Caco-2 (cell line): ENCODE data around the gene CAMKMT. TPM values are rescaled to one million over a fixed set of nuclear protein-coding genes. Genes with fewer than 3 reads are reported as not detected.

Experiments
- BruUV-seq: library from RNA; stranded (reverse); fragments of 400-500 nt; replicated peaks from 2 replicates; lab custom pipeline; 2021; lab: Mats Ljungman, UMichigan
- CTCF ChIA-PET: fragments of 300-600 bp; sonication (Branson Sonifier 250); formaldehyde crosslinking; loops from one replicate; lab custom pipeline; 2022; ENCODE audit warnings: antibody characterized with exemption; lab: Charles Lee
- POLR2A ChIA-PET: fragments of 300-600 bp; sonication (Branson Sonifier 250); formaldehyde crosslinking; loops from one replicate; lab custom pipeline; 2022; ENCODE audit warnings: antibody characterized with exemption; lab: Charles Lee
- DNase-seq, 2 experiments: peaks; one replicate each; pipeline versions ENCODE4 v3.0.0 to v3.0.0-alpha.2; 2020 to 2022
- H3K27me3 ChIP-seq: replicated peaks from 2 replicates; pipeline ENCODE4 v1.6.0; 2011; ENCODE audit warnings: low read length; ENCODE audit not compliant: control insufficient read depth, insufficient read depth
- H3K36me3 ChIP-seq: 2 replicates; pipeline ENCODE4 v1.5.1; 2011; ENCODE audit warnings: low read length; ENCODE audit not compliant: control insufficient read depth, insufficient read depth
- H3K4me1 ChIP-seq: fragments of 250-450 bp; sonication (Bioruptor Pico); 2 replicates; pipeline ENCODE4 v1.5.1; 2020; ENCODE audit warnings: mild to moderate bottlenecking
- H3K4me3 ChIP-seq: 2 replicates; pipeline ENCODE4 v1.5.1; 2011; ENCODE audit warnings: low read depth, mild to moderate bottlenecking, control low read depth, low read length
- H3K9me3 ChIP-seq: fragments of 250-450 bp; sonication (Bioruptor Pico); 2 replicates; pipeline ENCODE4 v1.5.1; 2020; ENCODE audit warnings: mild to moderate bottlenecking, moderate library complexity
- H3K27ac Mint-ChIP-seq: one replicate; pipeline ENCODE4 v1.8.0; 2022; ENCODE audit warnings: mixed read lengths; ENCODE audit not compliant: unreplicated experiment
- H3K27me3 Mint-ChIP-seq: one replicate; pipeline ENCODE4 v1.8.0; 2022; ENCODE audit warnings: mixed read lengths; ENCODE audit not compliant: insufficient read depth, unreplicated experiment
- H3K36me3 Mint-ChIP-seq: one replicate; pipeline ENCODE4 v1.8.0; 2022; ENCODE audit warnings: mild to moderate bottlenecking, mixed read lengths; ENCODE audit not compliant: insufficient read depth, unreplicated experiment
- H3K4me1 Mint-ChIP-seq: one replicate; pipeline ENCODE4 v1.8.0; 2022; ENCODE audit warnings: low read depth, mixed read lengths; ENCODE audit not compliant: unreplicated experiment
- H3K4me3 Mint-ChIP-seq: one replicate; pipeline ENCODE4 v1.8.0; 2022; ENCODE audit warnings: mild to moderate bottlenecking, moderate library complexity, mixed read lengths; ENCODE audit not compliant: unreplicated experiment
- H3K9me3 Mint-ChIP-seq: one replicate; pipeline ENCODE4 v1.8.0; 2022; ENCODE audit warnings: mixed read lengths; ENCODE audit not compliant: unreplicated experiment
- CTCF ChIP-seq, 2 experiments: fragments of 200-600 bp in 1 of 2; IDR thresholded peaks; 1 replicate in 1 of 2; 2 replicates in 1 of 2; pipeline versions ENCODE4 v1.5.1 to v1.8.0; 2011 to 2022; ENCODE audit warnings: antibody characterized with exemption in 1 of 2, control low read depth in 1 of 2, inconsistent platforms in 1 of 2, low read depth in 1 of 2, low read length in 1 of 2, mild to moderate bottlenecking in 1 of 2, moderate library complexity in 1 of 2; ENCODE audit not compliant: insufficient read depth in 1 of 2, severe bottlenecking in 1 of 2, unreplicated experiment in 1 of 2
- intact Hi-C: fragments of 100-400 bp; cut with micrococcal nuclease; formaldehyde crosslinking; loops from one replicate; pipeline ENCODE4 v1.10.0; 2022; ENCODE audit not compliant: unreplicated experiment
- total RNA-seq: library from RNA; stranded (reverse); gene quantifications from 2 replicates; pipeline ENCODE4 v1.2.3, GENCODE V29; 2022

Gene CAMKMT
- total RNA-seq, 1 experiment from 2014 or later: 25.2 TPM

- no peak for DNase-seq
- no peak for TF ChIP-seq CTCF (IDR thresholded peaks at IDR 0.05; ENCODE audit: insufficient read depth in 1 of 2, low read depth in 1 of 2, low read length in 1 of 2, severe bottlenecking in 1 of 2, unreplicated experiment in 1 of 2)
- H3K36me3 ChIP-seq: no peaks in the 10 kb centered on the region
- H3K27ac Mint-ChIP-seq: no peak overlapping the region
- no peaks in the 10 kb centered on the region for H3K9me3 ChIP-seq
- ChIA-PET POLR2A (no interaction called here), CTCF (no interaction called here)
- H3K4me3 Mint-ChIP-seq: no peak overlapping the region
- intact Hi-C loops: no loop called here
- no peaks in the 10 kb centered on the region for H3K9me3 Mint-ChIP-seq
- H3K4me1 Mint-ChIP-seq: no peaks in the 10 kb centered on the region
- BruUV-seq: no TSS peak
- peaks cover 3% of the 10 kb centered on the region for H3K27me3 Mint-ChIP-seq
- no peaks in the 10 kb centered on the region for H3K4me1 ChIP-seq
- H3K4me3 ChIP-seq: no peak overlapping the region
- no peaks in the 10 kb centered on the region for H3K36me3 Mint-ChIP-seq
- H3K27me3 ChIP-seq: no peaks in the 10 kb centered on the region
Measured at GRCh38 chr2:44798139-44798659, 436.5 kb downstream of the CAMKMT start.

GRCh38 chr2:44799105-44799504 is 437.4 kb downstream of the CAMKMT start:
- Histone ChIP-seq H3K4me3 (no peak overlapping the region), H3K9me3 (no peaks in the 10 kb centered on the region), H3K4me1 (no peaks in the 10 kb centered on the region), H3K36me3 (no peaks in the 10 kb centered on the region), H3K27me3 (no peaks in the 10 kb centered on the region)
- ChIA-PET CTCF (no interaction called here), POLR2A (no interaction called here)
- BruUV-seq: no TSS peak
- Mint-ChIP-seq H3K36me3 (no peaks in the 10 kb centered on the region), H3K9me3 (no peaks in the 10 kb centered on the region), H3K27me3 (peaks cover 3% of the 10 kb centered on the region), H3K4me1 (no peaks in the 10 kb centered on the region), H3K4me3 (no peak overlapping the region), H3K27ac (no peak overlapping the region)
- TF ChIP-seq CTCF (IDR thresholded peaks at IDR 0.05; ENCODE audit: insufficient read depth in 1 of 2, low read depth in 1 of 2, low read length in 1 of 2, severe bottlenecking in 1 of 2, unreplicated experiment in 1 of 2): no peak
- no peak for DNase-seq
- intact Hi-C loops: no loop called here

GRCh38 chr2:44799754-44800153 is 438.0 kb downstream of the CAMKMT start:
- peaks cover 3% of the 10 kb centered on the region for H3K27me3 Mint-ChIP-seq

More at GRCh38 chr2:44799754-44800153, 438.0 kb downstream of the CAMKMT start:
- CTCF ChIA-PET: no interaction called here
- no peak for DNase-seq
- H3K27me3 ChIP-seq: no peaks in the 10 kb centered on the region
- H3K36me3 ChIP-seq: no peaks in the 10 kb centered on the region
- H3K27ac Mint-ChIP-seq: no peak overlapping the region
- no peak for TF ChIP-seq CTCF (IDR thresholded peaks at IDR 0.05; ENCODE audit: insufficient read depth in 1 of 2, low read depth in 1 of 2, low read length in 1 of 2, severe bottlenecking in 1 of 2, unreplicated experiment in 1 of 2)
- no TSS peak for BruUV-seq
- intact Hi-C loops: no loop called here
- no peaks in the 10 kb centered on the region for H3K36me3 Mint-ChIP-seq
- no peaks in the 10 kb centered on the region for H3K9me3 Mint-ChIP-seq
- POLR2A ChIA-PET: no interaction called here
- H3K4me3 ChIP-seq: no peak overlapping the region
- no peak overlapping the region for H3K4me3 Mint-ChIP-seq
- H3K4me1 Mint-ChIP-seq: no peaks in the 10 kb centered on the region
- H3K4me1 ChIP-seq: no peaks in the 10 kb centered on the region
- H3K9me3 ChIP-seq: no peaks in the 10 kb centered on the region
